ENCODE data around the gene CFAP119. TPM values are rescaled to one million over a fixed set of nuclear protein-coding genes. Genes with fewer than 3 reads are reported as not detected.
A peak's percentile ranks its signal among the peaks of the same experiment; 100 is the strongest.

The CFAP119 gene
- total and polyA plus RNA-seq, 8 donors, result 5.1 to 10.9 (median 6.8) TPM

GRCh38 chr16:30767767-30768465 lies 6.1 kb upstream of the CFAP119 start:
- no peak overlapping the region for H3K27ac ChIP-seq
- H3K4me3 ChIP-seq, result no peak overlapping the region
- peaks cover 10 to 13% of the 10 kb centered on the region in 2 donors for H3K4me1 ChIP-seq
- H3K9me3 ChIP-seq, result no peaks in the 10 kb centered on the region
- TF ChIP-seq CTCF (IDR thresholded peaks at IDR 0.05), result no peak
- no peaks in the 10 kb centered on the region for H3K27me3 ChIP-seq
- DNase-seq (peak in 2 of 4 donors; percentile 24 to 56), ATAC-seq (no peak)
- H3K36me3 ChIP-seq, result peaks cover 0 to 99% of the 10 kb centered on the region in 2 donors
- intact Hi-C loops (cut with DNase I), result no loop called here

GRCh38 chr16:30766933-30767284 lies 5.0 kb upstream of the CFAP119 start:
- Histone ChIP-seq H3K9me3 (no peaks in the 10 kb centered on the region), H3K36me3 (peaks cover 0 to 89% of the 10 kb centered on the region in 2 donors), H3K4me3 (no peak overlapping the region), H3K27ac (no peak overlapping the region), H3K4me1 (peaks cover 13 to 18% of the 10 kb centered on the region in 2 donors), H3K27me3 (no peaks in the 10 kb centered on the region)
- intact Hi-C loops (cut with DNase I), result no loop called here
- DNase-seq, result peak in 1 of 4 donors; percentile 34
- ATAC-seq, result no peak
- no peak for TF ChIP-seq CTCF (IDR thresholded peaks at IDR 0.05)

GRCh38 chr16:30766206-30766932 lies 4.5 kb upstream of the CFAP119 start:
- peak in 2 of 4 donors; percentile 20 to 34 for DNase-seq
- no peak overlapping the region for H3K27ac ChIP-seq
- peaks cover 0 to 83% of the 10 kb centered on the region in 2 donors for H3K36me3 ChIP-seq
- intact Hi-C loops (cut with DNase I), result no loop called here
- no peak for TF ChIP-seq CTCF (IDR thresholded peaks at IDR 0.05)
- ATAC-seq, result no peak
- H3K4me3 ChIP-seq, result no peak overlapping the region
- no peaks in the 10 kb centered on the region for H3K27me3 ChIP-seq
- no peaks in the 10 kb centered on the region for H3K9me3 ChIP-seq
- H3K4me1 ChIP-seq, result peaks cover 13 to 22% of the 10 kb centered on the region in 2 donors

- TF ChIP-seq CTCF (IDR thresholded peaks at IDR 0.05), result no peak
- Histone ChIP-seq H3K4me3 (no peak overlapping the region), H3K4me1 (peaks cover 21 to 36% of the 10 kb centered on the region in 2 donors), H3K9me3 (no peaks in the 10 kb centered on the region), H3K27ac (no peak overlapping the region), H3K27me3 (no peaks in the 10 kb centered on the region), H3K36me3 (peaks cover 0 to 69% of the 10 kb centered on the region in 2 donors)
- ATAC-seq, result no peak
- intact Hi-C loops (cut with DNase I), result no loop called here
- peak in 2 of 4 donors; percentile 13 to 39 for DNase-seq
These were observed 3.1 kb upstream of the CFAP119 start for GRCh38 chr16:30764816-30765465.

- no peak for TF ChIP-seq CTCF (IDR thresholded peaks at IDR 0.05)
- peaks cover 0 to 65% of the 10 kb centered on the region in 2 donors for H3K36me3 ChIP-seq
These were observed 2.2 kb upstream of the CFAP119 start for GRCh38 chr16:30764086-30764485.

More at GRCh38 chr16:30764086-30764485, 2.2 kb upstream of the CFAP119 start:
- no peak for ATAC-seq
- no peak overlapping the region for H3K4me3 ChIP-seq
- H3K27me3 ChIP-seq, result no peaks in the 10 kb centered on the region
- peaks cover 21 to 44% of the 10 kb centered on the region in 2 donors for H3K4me1 ChIP-seq
- H3K27ac ChIP-seq, result no peak overlapping the region
- intact Hi-C loops (cut with DNase I), result no loop called here
- H3K9me3 ChIP-seq, result no peaks in the 10 kb centered on the region
- DNase-seq, result peak in 1 of 4 donors; percentile 51
